COR-L47 (cell line): Measurements from ENCODE around the gene OR2H2.

Experiments used
- DNase-seq: peaks from one replicate; lab custom pipeline; 2025; lab: John Stamatoyannopoulos, UW

The OR2H2 gene

GRCh38 chr6:29584821-29585220, at the start of gene OR2H2:
TSS of gene OR2H2 (plus strand) at chr6:29585121. CDS start at chr6:29587945, 2,824 bp downstream.
- no peak for DNase-seq

GRCh38 chr6:29537714-29538403, 47.1 kb upstream of the OR2H2 start:
- no peak for DNase-seq

- DNase-seq = peak; percentile 26
Measured at GRCh38 chr6:29547573-29547972, 37.3 kb upstream of the OR2H2 start.

GRCh38 chr6:29552512-29553051, 32.3 kb upstream of the OR2H2 start:
- no peak for DNase-seq

GRCh38 chr6:29553268-29554057, 31.5 kb upstream of the OR2H2 start:
- no peak for DNase-seq

- DNase-seq = no peak
Measured at GRCh38 chr6:29554764-29555163, 30.2 kb upstream of the OR2H2 start.

GRCh38 chr6:29557320-29557719, 27.6 kb upstream of the OR2H2 start:
- DNase-seq = no peak

- no peak for DNase-seq
Measured at GRCh38 chr6:29558439-29559079, 26.4 kb upstream of the OR2H2 start.

GRCh38 chr6:29559524-29560287, 25.2 kb upstream of the OR2H2 start, which contains the start of gene UBD:
TSS of gene UBD (minus strand) at chr6:29559732. CDS start at chr6:29559701, 31 bp downstream.
- no peak for DNase-seq

- no peak for DNase-seq
Measured at GRCh38 chr6:29561091-29561490, 23.8 kb upstream of the OR2H2 start.

GRCh38 chr6:29561606-29562181, 23.2 kb upstream of the OR2H2 start:
- DNase-seq = no peak

- no peak for DNase-seq
Measured at GRCh38 chr6:29563435-29563965, 21.4 kb upstream of the OR2H2 start.

GRCh38 chr6:29564875-29565274, 20.0 kb upstream of the OR2H2 start:
- no peak for DNase-seq

- DNase-seq = no peak
Measured at GRCh38 chr6:29566856-29567255, 18.1 kb upstream of the OR2H2 start.

GRCh38 chr6:29567541-29567940, 17.4 kb upstream of the OR2H2 start:
- no peak for DNase-seq

GRCh38 chr6:29567991-29568390, 16.9 kb upstream of the OR2H2 start:
- no peak for DNase-seq

GRCh38 chr6:29576056-29576455, 8.9 kb upstream of the OR2H2 start:
- DNase-seq = no peak

GRCh38 chr6:29577544-29577943, 7.4 kb upstream of the OR2H2 start:
- no peak for DNase-seq

- no peak for DNase-seq
Measured at GRCh38 chr6:29589423-29590048, 4.6 kb downstream of the OR2H2 start.

- DNase-seq = no peak
Measured at GRCh38 chr6:29590218-29590808, 5.4 kb downstream of the OR2H2 start.
